LNCAP (cell line): ENCODE measurements around the gene ASIC1.

Experiments
- TF ChIP-seq, protein P1 (sequence below): fragments of 450-650 bp; IDR thresholded peaks from 2 replicates; pipeline ENCODE4 v1.5.1; 2017; ENCODE audit warnings: mild to moderate bottlenecking

The ASIC1 gene

DNA sequence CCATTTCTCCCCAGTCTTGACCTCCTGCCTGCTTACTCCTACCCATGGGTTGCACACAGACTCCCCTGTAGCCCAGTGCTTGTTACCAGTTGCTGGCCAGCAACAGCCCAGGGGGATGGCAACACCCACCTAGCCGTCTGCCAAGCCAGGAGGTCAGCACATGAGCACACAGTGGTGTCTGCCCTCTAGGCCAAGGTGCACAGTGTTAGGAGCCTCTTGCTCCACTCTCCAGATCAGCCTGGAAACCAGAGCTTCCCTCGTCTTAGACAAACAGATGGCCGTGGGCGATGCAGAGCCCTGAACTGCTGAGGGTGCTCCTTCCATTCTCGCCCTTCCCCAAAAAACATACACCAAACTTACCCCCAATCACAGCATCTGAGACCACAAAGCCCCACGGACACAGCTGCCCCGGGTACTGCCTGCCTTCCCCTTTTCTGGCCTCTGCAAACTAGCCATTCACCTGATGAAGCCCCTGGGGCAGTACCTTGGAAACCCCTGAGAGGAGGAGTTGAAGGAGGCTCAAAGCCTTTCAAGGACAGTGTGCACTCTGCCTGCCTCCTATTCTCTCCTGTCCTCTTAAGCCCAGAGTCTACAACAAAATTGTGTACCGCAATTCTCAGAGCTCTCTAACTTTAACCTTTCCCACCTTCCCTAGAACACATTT lies 45.4 kb downstream of the ASIC1 start:
- TF ChIP-seq, protein P1, sequence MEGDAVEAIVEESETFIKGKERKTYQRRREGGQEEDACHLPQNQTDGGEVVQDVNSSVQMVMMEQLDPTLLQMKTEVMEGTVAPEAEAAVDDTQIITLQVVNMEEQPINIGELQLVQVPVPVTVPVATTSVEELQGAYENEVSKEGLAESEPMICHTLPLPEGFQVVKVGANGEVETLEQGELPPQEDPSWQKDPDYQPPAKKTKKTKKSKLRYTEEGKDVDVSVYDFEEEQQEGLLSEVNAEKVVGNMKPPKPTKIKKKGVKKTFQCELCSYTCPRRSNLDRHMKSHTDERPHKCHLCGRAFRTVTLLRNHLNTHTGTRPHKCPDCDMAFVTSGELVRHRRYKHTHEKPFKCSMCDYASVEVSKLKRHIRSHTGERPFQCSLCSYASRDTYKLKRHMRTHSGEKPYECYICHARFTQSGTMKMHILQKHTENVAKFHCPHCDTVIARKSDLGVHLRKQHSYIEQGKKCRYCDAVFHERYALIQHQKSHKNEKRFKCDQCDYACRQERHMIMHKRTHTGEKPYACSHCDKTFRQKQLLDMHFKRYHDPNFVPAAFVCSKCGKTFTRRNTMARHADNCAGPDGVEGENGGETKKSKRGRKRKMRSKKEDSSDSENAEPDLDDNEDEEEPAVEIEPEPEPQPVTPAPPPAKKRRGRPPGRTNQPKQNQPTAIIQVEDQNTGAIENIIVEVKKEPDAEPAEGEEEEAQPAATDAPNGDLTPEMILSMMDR: no peak

DNA sequence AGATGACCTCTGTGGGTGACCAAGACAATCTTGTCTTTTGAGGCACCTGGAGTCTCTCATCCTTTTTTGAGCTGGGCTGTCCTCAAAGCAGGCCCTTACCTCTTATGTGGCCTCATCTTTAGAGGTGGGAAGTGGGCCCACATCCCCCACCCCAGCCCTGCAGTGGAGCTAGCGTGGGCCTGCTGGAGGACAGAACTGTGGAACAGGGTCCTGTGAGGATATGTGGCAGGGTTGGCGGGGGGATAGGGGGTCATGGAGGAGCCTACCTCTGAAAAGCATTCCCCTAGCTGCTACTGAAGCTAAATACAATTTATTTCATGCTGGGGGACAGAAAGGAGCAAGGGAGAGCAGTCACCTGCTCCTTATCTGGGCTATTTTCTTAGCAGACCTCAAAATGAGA lies 46.0 kb downstream of the ASIC1 start:
- TF ChIP-seq, protein P1: no peak

GRCh38 chr12:50103767-50104321 lies 46.4 kb downstream of the ASIC1 start, which contains the start of gene GPD1:
GPD1 (plus strand) TSS chr12:50104008; CDS start chr12:50104051, 43 bp downstream.
- TF ChIP-seq, protein P1: no peak

- TF ChIP-seq, protein P1: no peak
Observed at GRCh38 chr12:50104417-50105366, 47.3 kb downstream of the ASIC1 start.

DNA sequence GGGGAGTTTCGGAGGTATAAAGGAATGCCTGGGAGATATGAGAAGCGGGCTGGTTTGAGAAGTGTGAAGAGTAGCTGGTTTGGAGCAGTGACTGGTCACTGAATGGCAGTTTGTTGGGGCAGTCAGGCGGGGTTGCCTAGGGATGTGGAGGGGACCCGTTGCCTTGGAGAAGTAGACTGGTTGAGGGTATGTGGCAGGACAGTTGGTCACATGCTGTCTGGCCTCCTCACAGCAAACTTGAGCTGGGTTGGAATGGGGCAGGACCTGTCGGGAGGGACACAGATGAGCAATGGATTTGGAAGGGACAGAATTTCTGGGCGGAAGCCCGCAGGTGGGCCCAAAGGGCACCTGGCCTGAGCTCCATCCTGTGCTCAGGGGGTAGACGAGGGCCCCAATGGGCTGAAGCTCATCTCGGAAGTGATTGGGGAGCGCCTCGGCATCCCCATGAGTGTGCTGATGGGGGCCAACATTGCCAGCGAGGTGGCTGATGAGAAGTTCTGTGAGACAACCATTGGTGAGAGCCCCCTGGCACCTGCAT lies 48.6 kb downstream of the ASIC1 start:
- TF ChIP-seq, protein P1: no peak

DNA sequence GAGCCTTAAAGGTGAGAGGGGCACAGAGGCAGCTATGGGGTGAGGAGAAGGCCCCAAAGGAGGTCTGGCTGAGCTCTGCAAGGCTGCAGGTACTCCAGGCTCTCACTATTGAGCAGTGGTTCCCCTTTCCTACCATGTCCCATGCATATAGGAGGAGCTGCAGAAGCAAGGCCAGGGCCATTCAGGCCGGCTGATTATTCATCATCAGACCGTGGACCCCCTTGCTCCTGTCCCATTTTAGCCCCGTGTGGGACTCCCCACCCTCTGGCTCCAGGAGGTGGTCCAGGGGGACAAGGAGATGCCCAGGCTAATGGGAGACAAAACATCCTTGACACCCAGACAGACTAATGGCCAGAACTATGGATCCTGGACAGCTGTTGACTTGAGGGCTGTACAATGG lies 49.5 kb downstream of the ASIC1 start:
- TF ChIP-seq, protein P1: no peak
